ENCODE measurements around the gene EML6.
A peak's percentile ranks its signal among the peaks of the same experiment; 100 is the strongest.

Gene EML6

DNA sequence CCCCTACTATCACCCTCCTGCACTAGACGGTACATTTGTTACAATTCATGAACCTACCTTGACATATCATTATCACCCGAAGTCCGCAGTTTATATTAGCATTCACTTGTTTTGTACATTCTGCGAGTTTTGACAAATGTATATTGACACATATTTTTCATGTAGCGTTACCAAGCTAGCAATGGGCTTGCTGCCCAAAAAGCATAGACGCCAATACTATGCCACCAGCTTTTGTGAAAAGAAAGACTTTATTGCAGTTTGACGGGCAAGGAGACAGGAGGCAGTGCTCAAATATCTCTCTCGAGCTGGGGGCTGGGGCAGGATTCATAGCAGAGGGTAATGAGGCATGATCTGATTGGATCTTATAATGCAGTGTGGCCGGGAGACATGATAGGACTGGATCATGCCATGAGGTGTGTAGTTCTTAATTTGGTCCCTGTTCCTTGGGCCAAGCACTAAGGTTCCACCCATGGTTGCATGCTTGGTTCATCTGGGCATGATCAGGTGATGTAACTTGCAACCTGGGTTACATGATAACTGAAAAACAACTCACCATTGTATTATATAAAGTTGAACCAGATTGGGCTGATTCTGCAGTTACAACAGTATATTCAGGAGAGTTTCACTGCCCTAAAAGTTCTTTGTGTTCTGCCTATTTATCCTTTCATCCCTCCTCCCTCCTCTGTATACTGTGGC, 164.5 kb downstream of the EML6 start:
- no peak overlapping the region for H3K4me3 ChIP-seq (ENCODE audit: low read depth, low read length)
- TF ChIP-seq, protein P1, sequence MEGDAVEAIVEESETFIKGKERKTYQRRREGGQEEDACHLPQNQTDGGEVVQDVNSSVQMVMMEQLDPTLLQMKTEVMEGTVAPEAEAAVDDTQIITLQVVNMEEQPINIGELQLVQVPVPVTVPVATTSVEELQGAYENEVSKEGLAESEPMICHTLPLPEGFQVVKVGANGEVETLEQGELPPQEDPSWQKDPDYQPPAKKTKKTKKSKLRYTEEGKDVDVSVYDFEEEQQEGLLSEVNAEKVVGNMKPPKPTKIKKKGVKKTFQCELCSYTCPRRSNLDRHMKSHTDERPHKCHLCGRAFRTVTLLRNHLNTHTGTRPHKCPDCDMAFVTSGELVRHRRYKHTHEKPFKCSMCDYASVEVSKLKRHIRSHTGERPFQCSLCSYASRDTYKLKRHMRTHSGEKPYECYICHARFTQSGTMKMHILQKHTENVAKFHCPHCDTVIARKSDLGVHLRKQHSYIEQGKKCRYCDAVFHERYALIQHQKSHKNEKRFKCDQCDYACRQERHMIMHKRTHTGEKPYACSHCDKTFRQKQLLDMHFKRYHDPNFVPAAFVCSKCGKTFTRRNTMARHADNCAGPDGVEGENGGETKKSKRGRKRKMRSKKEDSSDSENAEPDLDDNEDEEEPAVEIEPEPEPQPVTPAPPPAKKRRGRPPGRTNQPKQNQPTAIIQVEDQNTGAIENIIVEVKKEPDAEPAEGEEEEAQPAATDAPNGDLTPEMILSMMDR (IDR thresholded peaks at IDR 0.05; ENCODE audit: insufficient read depth, low read depth, low read length, missing control alignments), result no peak
- DNase-seq (ENCODE audit: low read depth), result no peak

DNA sequence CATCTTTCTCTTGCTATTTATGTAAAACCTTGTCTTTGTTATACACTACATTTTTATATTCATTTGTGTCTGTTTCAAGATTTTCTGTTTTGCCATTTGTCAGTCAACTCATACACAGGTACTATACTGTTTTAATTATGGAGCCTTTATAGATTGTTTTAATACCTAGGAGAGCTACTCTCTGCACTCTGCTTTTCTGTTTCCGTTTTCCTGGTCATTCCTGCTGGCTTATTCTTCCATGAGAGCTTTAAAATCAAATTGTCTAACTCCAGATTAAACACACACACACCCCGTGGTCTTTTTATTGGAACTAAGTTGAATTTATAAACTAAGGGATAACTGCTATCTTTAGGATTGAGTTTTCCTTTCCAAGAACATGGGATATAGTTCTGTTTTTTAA, 165.6 kb downstream of the EML6 start:
- DNase-seq (ENCODE audit: low read depth), result no peak
- TF ChIP-seq, protein P1 (IDR thresholded peaks at IDR 0.05; ENCODE audit: insufficient read depth, low read depth, low read length, missing control alignments), result no peak
- no peak overlapping the region for H3K4me3 ChIP-seq (ENCODE audit: low read depth, low read length)

DNA sequence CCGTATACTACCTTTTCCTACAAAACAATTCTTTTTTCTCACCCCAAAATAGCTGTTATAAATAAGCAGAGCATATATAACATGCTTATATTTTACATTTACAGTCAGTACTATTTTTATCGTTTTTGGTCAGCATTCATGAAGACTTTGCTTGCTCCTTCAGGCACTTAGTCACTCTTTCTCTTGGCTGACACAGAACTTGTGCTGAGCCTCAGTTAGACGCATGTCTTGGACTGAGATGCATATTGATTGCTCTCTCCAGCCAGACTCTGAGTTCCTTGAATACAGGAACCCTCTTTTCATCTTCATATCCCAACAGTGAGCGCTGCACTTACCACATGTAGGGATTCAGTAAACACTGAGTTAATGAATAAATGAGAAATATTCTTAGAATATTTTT, 168.4 kb downstream of the EML6 start:
- TF ChIP-seq, protein P1 (IDR thresholded peaks at IDR 0.05; ENCODE audit: insufficient read depth, low read depth, low read length, missing control alignments), result no peak

DNA sequence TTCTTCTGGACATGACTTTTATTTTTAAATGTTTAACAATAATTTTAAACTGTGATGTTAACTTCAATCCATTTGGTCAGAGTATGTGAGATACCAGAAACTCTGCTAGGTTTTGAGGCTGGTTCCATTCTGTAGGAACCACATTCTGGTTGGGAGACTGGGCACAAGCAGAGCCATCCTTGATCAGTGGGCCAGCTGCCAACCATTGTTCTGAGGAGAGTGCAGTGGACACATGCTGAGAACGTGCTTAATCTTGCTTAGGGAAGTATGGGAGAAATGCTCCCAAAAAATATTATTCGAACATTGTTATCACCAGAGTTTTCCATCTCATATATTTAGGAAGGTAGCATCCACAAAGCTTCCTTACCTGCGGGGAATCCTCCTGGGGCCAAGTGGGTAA, 171.0 kb downstream of the EML6 start:
- DNase-seq (ENCODE audit: low read depth), result no peak
- H3K4me3 ChIP-seq (ENCODE audit: low read depth, low read length), result no peak overlapping the region
- TF ChIP-seq, protein P1 (IDR thresholded peaks at IDR 0.05; ENCODE audit: insufficient read depth, low read depth, low read length, missing control alignments), result no peak

More for the DNA sequence above, 168.4 kb downstream of the EML6 start:
- DNase-seq (ENCODE audit: low read depth), result no peak
- no peak overlapping the region for H3K4me3 ChIP-seq (ENCODE audit: low read depth, low read length)

DNA sequence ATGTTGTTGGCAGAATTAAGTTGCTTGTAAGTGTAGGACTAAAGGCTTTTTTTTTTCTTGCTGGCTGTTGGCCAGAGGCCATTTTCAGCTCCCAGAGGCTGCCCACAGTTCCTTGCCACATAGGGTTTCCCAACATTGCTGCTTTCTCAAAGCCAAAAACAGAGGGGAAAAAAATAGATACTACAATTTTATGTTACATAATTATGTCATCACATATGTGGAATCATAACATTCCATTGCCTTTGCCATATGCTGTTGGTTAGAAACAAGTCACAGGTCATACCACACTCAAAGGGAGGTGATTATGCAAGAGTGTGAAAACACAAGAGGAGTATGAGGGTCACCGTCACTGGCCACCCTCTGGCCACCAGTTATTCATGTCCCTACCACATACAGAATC, 172.3 kb downstream of the EML6 start:
- DNase-seq (ENCODE audit: low read depth), result no peak
- H3K4me3 ChIP-seq (ENCODE audit: low read depth, low read length), result no peak overlapping the region
- TF ChIP-seq, protein P1 (IDR thresholded peaks at IDR 0.05; ENCODE audit: insufficient read depth, low read depth, low read length, missing control alignments), result no peak

DNA sequence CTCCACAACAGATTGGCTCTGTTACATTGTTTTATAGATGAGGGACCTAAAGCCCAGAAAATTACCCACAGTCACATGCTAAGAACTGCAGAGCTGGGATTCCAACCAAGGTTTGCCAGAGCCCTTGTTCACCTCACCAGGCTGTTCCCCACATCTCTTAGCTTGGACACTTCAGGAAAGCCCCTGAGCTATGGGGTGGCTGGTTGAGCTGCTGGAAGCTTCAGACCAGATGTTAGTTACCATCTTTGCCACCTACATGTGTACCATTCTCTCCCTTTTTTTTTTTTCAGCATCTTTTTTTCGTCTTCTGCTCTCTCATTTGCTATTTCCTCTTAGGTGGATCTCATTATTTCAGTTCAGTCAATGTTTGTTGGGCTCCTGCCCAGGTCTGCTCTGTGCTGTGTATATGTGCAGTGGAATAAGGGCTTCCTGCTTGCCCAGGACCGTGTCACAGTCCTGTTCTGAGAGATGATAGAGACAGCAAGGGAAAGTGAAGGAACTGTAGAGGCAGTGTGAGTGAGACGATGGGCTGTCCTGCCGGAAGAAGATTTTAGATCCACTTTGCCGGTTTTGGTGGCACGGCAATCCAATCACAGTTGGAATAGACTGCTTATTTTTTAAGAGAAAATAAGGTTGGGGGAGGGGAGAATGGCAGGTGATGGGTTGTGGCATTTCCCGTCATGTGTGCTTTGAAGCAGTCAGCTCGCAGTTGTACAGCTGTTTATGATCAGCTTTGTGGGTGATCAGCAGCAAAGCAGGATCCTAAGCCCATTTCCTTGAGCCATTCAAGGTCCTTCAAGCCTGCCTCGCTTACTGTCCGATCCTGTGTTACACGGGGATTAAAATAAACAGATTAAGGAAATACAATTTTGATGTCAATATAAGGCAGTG, 174.2 kb downstream of the EML6 start:
- DNase-seq (ENCODE audit: low read depth), result peak; percentile 5
- TF ChIP-seq, protein P1 (IDR thresholded peaks at IDR 0.05; ENCODE audit: insufficient read depth, low read depth, low read length, missing control alignments), result no peak
- no peak overlapping the region for H3K4me3 ChIP-seq (ENCODE audit: low read depth, low read length)

Data from GM12865 (cell line).